ENCODE results near the gene TTLL5.

The TTLL5 gene

DNA sequence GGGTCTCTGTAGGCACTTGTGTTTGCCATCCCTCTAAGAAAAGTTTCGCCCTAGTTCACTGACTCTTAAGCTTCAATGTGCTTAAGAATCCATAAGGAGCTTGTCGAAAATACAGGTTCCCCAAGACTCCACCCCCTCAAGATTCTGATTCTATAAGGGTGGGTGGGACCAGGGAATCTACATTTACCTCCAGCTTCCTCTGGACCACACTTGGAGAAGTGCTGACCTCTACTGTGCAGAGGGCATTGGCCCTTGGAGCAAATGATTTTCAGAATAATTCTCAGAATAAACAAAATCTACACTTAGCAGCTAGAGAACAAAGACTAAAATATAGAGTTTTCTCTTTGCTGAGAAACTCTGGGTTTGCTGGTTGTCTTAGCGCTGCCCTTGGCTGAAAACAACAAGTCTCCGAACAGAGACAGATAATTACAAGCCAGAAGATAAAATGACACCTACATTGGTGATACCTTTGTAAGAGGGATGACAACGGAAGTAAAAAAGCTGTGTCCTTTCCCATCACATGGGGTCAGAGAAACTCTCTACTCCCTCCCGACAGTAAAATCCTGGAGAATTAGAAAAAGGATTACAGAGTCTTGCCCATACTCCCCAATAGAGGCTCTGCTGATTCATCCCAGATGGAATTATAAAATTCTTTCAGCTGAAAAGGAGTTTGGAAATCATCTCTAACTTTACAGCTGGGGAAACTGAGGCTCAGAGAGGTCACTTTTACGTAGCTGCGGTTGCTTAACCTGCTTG lies 316.0 kb downstream of the TTLL5 start:
- no peak for DNase-seq (ENCODE audit: extremely low spot score, insufficient read length, low read depth)
- no peak for FAIRE-seq

- no peak for DNase-seq (ENCODE audit: extremely low spot score, insufficient read length, low read depth)
- FAIRE-seq, result no peak
Observed at GRCh38 chr14:75977582-75977943, 316.5 kb downstream of the TTLL5 start.

GRCh38 chr14:75978249-75978731 lies 317.2 kb downstream of the TTLL5 start:
- DNase-seq (ENCODE audit: extremely low spot score, insufficient read length, low read depth), result no peak
- FAIRE-seq, result peak; percentile 53

GRCh38 chr14:75979071-75979571 lies 318.1 kb downstream of the TTLL5 start:
- no peak for FAIRE-seq
- DNase-seq (ENCODE audit: extremely low spot score, insufficient read length, low read depth), result no peak

- FAIRE-seq (no peak), DNase-seq (ENCODE audit: extremely low spot score, insufficient read length, low read depth) (no peak)
Observed at GRCh38 chr14:75979648-75980565, 318.9 kb downstream of the TTLL5 start.

- FAIRE-seq, result no peak
- DNase-seq (ENCODE audit: extremely low spot score, insufficient read length, low read depth), result no peak
Observed at GRCh38 chr14:75980856-75981255, 319.8 kb downstream of the TTLL5 start.

- peak; percentile 46 for FAIRE-seq
- DNase-seq (ENCODE audit: extremely low spot score, insufficient read length, low read depth), result peak; percentile 62
Observed at GRCh38 chr14:75981426-75982265, 320.6 kb downstream of the TTLL5 start, which contains the start of gene TGFB3. Gene TGFB3 (minus strand): TSS chr14:75981995. CDS start chr14:75980893, 1,102 bp downstream.

DNA sequence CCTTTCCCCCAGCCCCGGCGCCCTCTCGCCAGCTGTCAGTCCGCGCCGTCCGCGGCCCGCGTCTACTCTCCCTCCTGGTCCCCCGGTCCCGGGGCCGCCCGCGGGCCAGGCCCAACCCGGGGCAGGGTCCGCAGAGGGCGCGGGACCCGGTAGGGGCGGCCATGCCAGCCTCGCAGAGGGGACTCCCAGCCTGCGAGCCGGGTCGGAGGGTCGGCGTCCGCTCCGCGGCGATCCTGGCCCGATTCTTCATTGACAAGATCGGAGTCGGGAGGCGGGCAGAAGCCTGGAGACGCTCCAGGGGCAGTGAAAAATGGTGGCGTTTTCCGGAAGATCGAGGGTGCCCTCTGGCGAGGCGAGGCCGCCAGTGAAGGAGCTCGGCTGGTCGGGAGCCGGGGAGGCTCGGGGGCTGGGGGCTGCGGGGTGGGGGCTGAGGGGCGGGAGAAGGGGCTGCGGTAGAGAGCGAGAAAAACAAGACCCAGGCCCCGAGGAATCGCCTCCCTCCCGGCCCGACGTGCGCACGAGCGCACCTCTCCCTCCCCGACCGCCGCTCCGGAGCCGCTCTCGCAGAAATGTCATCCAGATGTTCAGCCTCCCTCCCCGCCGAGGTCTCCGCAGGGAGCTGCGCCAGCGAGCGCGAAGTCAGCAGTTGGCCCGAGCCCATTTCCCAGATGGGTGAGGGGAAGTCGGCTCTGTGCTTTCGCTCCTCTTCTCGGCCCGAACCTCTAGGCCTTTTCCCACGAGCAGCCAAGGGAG lies 321.4 kb downstream of the TTLL5 start:
- FAIRE-seq (peak; percentile 60), DNase-seq (ENCODE audit: extremely low spot score, insufficient read length, low read depth) (peak; percentile 57)

- no peak for FAIRE-seq
Observed at GRCh38 chr14:75983019-75983358, 321.9 kb downstream of the TTLL5 start.

DNA sequence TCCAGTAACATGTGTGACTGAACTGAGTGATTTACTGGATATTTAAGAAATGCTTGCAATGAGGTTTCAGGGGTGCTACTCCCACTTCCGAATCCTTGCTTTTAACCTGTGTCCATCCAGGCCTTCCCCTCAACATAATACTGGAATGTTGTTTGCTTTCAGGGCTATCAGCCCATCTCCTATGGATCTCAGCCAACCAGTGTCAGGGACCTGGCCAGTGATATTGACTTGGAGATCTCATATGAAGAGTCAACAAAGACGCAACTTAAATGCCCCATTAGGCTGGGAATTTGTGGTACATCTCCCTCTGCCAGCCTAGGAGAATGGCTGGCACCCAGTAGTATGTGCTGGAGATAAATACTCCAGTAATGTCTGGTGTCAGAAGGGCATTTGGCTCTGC lies 323.6 kb downstream of the TTLL5 start:
- FAIRE-seq (no peak), DNase-seq (ENCODE audit: extremely low spot score, insufficient read length, low read depth) (no peak)

More at GRCh38 chr14:75983019-75983358, 321.9 kb downstream of the TTLL5 start:
- no peak for DNase-seq (ENCODE audit: extremely low spot score, insufficient read length, low read depth)

DNA sequence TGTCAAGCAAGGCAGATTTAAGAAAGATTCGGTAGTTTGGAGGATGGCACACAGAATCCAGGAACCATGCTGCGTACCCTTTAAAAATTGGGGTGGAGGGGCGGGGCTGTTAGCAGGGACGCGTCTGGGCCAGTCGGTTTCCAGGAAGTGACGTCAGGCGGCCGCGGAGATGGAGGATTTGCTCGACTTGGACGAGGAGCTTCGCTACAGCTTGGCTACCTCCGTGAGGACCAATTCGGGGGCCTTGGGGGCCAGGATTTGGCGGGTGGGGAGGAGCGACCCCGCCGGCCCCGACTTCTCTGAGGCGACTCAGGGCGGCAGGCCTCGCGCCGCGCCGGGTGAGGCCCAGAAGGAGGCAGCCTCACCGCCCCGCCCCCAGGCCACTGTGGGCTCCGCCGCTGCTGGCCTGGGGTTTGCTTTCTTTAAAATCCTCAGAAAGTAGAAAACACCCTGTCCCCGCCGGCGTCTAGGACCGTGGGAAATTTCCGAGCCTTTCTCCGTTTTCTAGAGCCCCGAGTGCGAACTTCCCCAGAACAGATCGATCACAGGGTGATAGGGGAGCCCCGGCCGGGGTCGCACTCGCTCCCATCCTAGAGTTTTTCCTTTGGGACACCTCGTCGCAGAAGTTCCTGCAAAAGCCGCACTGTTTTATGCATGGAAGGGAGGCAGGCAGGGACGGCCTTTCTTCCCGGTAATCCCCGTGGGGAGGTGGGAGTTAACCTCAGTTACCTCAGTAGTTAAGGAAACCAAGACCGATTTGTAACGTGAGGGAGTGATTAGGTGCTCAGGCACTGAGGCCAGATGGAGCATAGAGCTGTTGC lies 324.8 kb downstream of the TTLL5 start, which contains the start of gene IFT43:
TSS of gene IFT43 (plus strand) at position 146 of the 821 bp plus-strand sequence. CDS start at position 170, 24 bp downstream.
- FAIRE-seq (peak; percentile 79), DNase-seq (ENCODE audit: extremely low spot score, insufficient read length, low read depth) (peak; percentile 77)

GRCh38 chr14:75986439-75986765 lies 325.4 kb downstream of the TTLL5 start:
- no peak for FAIRE-seq

DNA sequence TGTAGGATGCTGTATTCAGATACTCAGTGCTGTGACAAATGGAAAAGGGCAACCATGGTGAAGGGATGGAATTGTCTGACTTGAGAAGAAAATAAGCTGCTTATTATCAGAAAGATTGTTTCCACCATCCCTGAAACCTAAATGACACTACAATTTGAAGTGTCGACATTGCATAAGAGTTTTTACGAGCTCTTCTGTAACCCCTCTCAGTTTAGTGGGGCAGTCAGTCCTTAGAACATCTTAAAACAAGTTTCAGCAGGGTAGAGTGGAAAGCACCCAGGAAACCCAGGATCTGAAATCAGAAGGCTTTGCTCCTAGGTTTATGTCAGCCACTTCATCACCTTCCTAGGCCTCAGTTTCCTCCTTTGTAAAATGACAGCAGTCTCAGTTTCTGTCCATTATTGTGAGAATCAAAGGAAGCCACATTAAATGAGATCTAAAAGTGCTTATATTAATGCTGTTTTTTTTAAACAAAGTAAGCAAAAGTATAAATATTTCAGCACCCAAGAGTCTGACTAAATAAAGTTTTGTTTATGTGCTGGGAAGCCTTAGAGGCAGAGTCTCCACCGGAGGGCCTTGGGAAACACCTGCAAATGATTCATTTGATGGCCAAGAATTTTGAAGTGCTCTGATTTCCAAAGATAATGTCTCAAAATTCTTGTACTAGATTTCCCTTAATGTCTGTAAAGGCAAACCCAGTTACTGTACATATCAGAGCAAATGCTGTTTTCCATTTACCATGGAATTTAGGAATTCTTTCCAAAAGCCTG lies 326.3 kb downstream of the TTLL5 start:
- FAIRE-seq (no peak), DNase-seq (ENCODE audit: extremely low spot score, insufficient read length, low read depth) (no peak)

More at GRCh38 chr14:75986439-75986765, 325.4 kb downstream of the TTLL5 start:
- no peak for DNase-seq (ENCODE audit: extremely low spot score, insufficient read length, low read depth)

DNA sequence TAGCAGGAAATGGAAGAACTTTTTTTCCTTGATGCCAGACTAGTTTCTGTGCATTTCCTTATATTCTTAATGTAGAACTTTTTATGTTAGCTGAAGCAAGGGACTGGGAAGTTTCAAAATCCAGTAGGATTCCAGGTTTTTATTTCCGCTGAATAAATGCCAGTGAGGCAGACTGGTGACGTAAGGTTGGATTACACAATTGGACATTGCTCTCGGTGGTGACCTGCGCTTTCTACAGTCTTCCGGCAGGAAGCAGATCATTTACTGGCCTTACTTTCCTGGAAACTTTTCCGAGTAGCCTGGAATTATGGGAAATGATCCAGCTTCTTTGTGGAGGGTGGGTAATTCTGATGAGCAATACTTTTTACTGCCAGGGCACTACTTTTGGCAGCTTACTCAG lies 328.1 kb downstream of the TTLL5 start:
- DNase-seq (ENCODE audit: extremely low spot score, insufficient read length, low read depth) (no peak), FAIRE-seq (no peak)

DNA sequence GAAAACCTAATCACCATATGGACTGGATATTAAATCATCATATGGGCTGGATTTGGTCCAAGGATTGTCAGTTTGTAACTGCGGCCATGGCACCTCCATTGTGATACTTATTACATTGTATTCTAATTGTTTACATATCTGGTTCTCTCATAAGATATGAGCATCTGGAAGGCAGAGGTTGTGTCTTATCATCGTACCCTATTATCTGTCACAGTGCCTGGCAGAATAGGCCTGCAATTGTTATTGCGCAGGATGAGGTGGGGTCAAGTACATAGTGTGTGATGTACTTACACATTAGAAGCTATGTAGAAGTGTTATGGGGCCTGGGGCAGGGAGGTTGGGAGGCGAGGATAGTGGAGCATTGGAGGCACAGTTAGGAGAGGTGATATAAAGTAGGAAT lies 329.3 kb downstream of the TTLL5 start:
- DNase-seq (ENCODE audit: extremely low spot score, insufficient read length, low read depth) (no peak), FAIRE-seq (no peak)

GRCh38 chr14:75991753-75992152 lies 330.7 kb downstream of the TTLL5 start:
- DNase-seq (ENCODE audit: extremely low spot score, insufficient read length, low read depth), result no peak
- FAIRE-seq, result no peak

- peak; percentile 62 for FAIRE-seq
- no peak for DNase-seq (ENCODE audit: extremely low spot score, insufficient read length, low read depth)
Observed at GRCh38 chr14:75993567-75994041, 332.6 kb downstream of the TTLL5 start.
